ENCODE data around the gene RPGR. TPM values are rescaled to one million over a fixed set of nuclear protein-coding genes. Genes with fewer than 3 reads are reported as not detected.

The RPGR gene
- total RNA-seq, 2 donors from 2014 or later: 12.1 to 12.9 TPM

GRCh38 chrX:38221391-38221929, 105.8 kb downstream of the RPGR start:
- H3K4me1 ChIP-seq (replicated peaks): no peaks in the 10 kb centered on the region
- 73% methylated on average over 10 of the region's 10 CpGs for WGBS
- H3K27me3 ChIP-seq (replicated peaks; ENCODE audit: insufficient read depth): no peaks in the 10 kb centered on the region
- no peak for DNase-seq (ENCODE audit: low spot score)
- no peaks in the 10 kb centered on the region for H3K9me3 ChIP-seq
- intact Hi-C loops (cut with DNase I): no loop called here
- no peaks in the 10 kb centered on the region for H3K36me3 ChIP-seq
- H3K4me3 ChIP-seq: no peak overlapping the region
- TF ChIP-seq CTCF (IDR thresholded peaks at IDR 0.05) (no peak), POLR2A (IDR thresholded peaks at IDR 0.05) (no peak), POLR2AphosphoS5 (IDR thresholded peaks at IDR 0.05) (no peak)
- no peak overlapping the region for H3K27ac ChIP-seq

- Histone ChIP-seq H3K27ac (no peak within 1 kb of the TSS), H3K4me3 (peak within 1 kb of the TSS; percentile 32 to 40), H3K4me1 (replicated peaks) (no peaks in the 10 kb centered on the region), H3K36me3 (no peaks in the 10 kb centered on the region), H3K9me3 (no peaks in the 10 kb centered on the region), H3K27me3 (replicated peaks; ENCODE audit: insufficient read depth) (no peaks in the 10 kb centered on the region)
- DNase-seq (ENCODE audit: low spot score): no peak
- intact Hi-C loops (cut with DNase I): no loop called here
- TF ChIP-seq POLR2A (IDR thresholded peaks at IDR 0.05) (no peak), CTCF (IDR thresholded peaks at IDR 0.05) (no peak), POLR2AphosphoS5 (IDR thresholded peaks at IDR 0.05) (no peak)
- WGBS: 5% methylated on average over 48 of the region's 76 CpGs
Measured at GRCh38 chrX:38220415-38221390, 106.6 kb downstream of the RPGR start, which contains the start of gene SRPX. TSS of gene SRPX (minus strand) at chrX:38220871. CDS start at chrX:38220792, 79 bp downstream.

GRCh38 chrX:38220024-38220414, 107.3 kb downstream of the RPGR start:
- peak overlapping the region; percentile 32 to 40 for H3K4me3 ChIP-seq
- intact Hi-C loops (cut with DNase I): no loop called here
- H3K36me3 ChIP-seq: no peaks in the 10 kb centered on the region
- 0% methylated on average over 1 of the region's 14 CpGs for WGBS
- peak; percentile 6 for DNase-seq (ENCODE audit: low spot score)
- H3K4me1 ChIP-seq (replicated peaks): no peaks in the 10 kb centered on the region
- no peaks in the 10 kb centered on the region for H3K27me3 ChIP-seq (replicated peaks; ENCODE audit: insufficient read depth)
- H3K27ac ChIP-seq: no peak overlapping the region
- TF ChIP-seq POLR2A (IDR thresholded peaks at IDR 0.05): no peak
- TF ChIP-seq CTCF (IDR thresholded peaks at IDR 0.05): peak in 1 of 4 experiments; percentile 23
- no peaks in the 10 kb centered on the region for H3K9me3 ChIP-seq

Small RNA genes within 50 kb of the gene (small RNA-seq; reads per million reads assigned to genes)
- gene RF00322: 0 reads per million in 2 donors

Other genes with a start within 250 kb of the RPGR start
- gene SRPX, start 106.6 kb downstream of the RPGR start, total RNA-seq: 10 to 100 TPM in 1 of 2 donors, 1 to 10 TPM in 1; 8.6 to 21.6 TPM
- under 1 TPM in 1 of 2 donors, not detected in 1; 0.34 TPM for gene OTC, start 25.1 kb upstream of the RPGR start, total RNA-seq
- 10 to 100 TPM; 11.4 to 16.4 TPM for gene TSPAN7, start 234.0 kb upstream of the RPGR start, total RNA-seq